SHP77 (cell line): ENCODE results near the gene SLC24A4.

Source experiments
- DNase-seq, 2 experiments: peaks; one replicate each; lab custom pipeline; 2025; lab: John Stamatoyannopoulos, UW

Gene SLC24A4

GRCh38 chr14:92546347-92547053 is 223.5 kb downstream of the SLC24A4 start:
- DNase-seq, result no peak

- no peak for DNase-seq
These were observed 226.3 kb downstream of the SLC24A4 start for GRCh38 chr14:92549105-92549858.

GRCh38 chr14:92549859-92550230 is 226.9 kb downstream of the SLC24A4 start:
- peak in 1 of 2 experiments; percentile 30 for DNase-seq
